HT1080 (cell line): ENCODE results near the gene TRIM24. TPM values are rescaled to one million over a fixed set of nuclear protein-coding genes. Genes with fewer than 3 reads are reported as not detected.
A peak's percentile ranks its signal among the peaks of the same experiment; 100 is the strongest.

Experiments used
- DNase-seq: peaks from one replicate; pipeline ENCODE4 v3.0.0-alpha.2; 2015; ENCODE audit warnings: low read depth
- total RNA-seq: library from RNA; depleted of rRNA; stranded (reverse); fragments of >200 nt; shearing (Covaris generic); gene quantifications from 2 replicates; pipeline ENCODE4 v1.2.3, GENCODE V29; 2014

TRIM24 gene
- total RNA-seq, 1 experiment from 2014 or later: 18.9 TPM

DNA sequence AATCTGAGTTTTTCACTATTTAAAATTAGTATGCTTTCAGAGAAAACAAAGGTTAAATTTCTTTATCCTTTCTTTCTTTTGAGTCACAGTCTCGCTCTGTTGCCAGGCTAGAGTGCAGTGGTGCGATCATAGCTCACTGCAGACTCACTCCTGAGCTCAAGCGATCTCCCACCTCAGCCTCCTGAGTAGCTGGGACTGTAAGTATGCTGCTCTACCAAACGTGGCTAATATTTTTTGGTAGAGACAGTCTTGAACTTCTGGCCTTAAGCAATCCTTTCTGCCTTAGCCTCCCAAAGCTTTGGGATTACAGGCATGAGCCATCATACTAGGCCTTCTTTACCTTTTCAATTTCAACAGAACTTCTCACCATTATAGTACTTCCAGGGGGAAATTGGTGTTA, 113.7 kb downstream of the TRIM24 start:
- no peak for DNase-seq

DNA sequence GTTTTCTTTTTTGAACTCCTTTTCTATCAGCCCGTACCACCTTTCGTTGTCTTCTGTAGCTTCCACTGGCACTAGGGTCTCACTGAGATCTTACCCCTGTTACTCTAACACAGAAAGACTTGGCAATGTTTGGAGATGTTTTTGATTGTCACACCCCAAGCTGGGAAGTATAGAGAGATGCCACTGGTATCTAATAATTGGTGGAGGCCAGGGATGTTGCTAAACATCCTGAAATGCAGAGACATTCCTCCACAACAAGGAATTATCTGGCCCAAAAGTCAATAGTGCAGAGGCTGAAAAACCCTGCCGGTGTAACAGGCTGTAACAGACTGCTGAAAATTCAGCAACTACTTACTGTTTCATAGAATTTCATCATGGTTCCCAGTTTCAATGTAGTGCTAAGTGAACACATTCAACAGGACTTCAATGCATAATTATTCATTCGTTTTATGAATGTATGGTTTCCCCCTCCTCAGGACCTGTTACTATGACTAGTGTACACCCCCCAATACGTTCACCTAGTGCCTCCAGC, 115.9 kb downstream of the TRIM24 start:
- DNase-seq: no peak

DNA sequence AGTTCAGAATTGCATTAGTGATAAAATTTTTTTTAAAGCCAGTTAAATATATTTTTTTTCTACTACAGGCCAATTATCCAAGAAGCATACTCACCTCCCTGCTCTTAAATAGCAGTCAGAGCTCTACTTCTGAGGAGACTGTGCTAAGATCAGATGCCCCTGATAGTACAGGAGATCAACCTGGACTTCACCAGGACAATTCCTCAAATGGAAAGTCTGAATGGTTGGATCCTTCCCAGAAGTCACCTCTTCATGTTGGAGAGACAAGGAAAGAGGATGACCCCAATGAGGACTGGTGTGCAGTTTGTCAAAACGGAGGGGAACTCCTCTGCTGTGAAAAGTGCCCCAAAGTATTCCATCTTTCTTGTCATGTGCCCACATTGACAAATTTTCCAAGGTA, 119.1 kb downstream of the TRIM24 start:
- DNase-seq: no peak

DNA sequence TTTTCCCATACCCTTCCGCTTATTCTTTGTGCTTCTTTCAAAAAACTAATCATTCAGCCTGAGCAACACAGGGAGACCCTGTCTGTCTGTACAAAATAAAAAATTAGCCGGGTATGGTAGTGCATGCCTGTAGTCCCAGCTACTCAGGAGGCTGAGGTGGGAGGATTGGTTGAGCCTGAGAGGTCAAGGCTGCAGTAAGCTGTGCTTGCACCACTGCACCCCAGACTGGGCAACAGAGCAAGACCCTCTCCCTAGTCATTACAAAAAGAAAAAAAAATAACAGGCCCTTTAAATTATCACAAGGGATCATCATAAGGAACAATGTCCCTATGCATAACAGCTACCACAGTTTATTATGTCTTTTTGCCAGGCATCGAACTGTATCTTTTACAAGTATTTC, 119.6 kb downstream of the TRIM24 start:
- no peak for DNase-seq

DNA sequence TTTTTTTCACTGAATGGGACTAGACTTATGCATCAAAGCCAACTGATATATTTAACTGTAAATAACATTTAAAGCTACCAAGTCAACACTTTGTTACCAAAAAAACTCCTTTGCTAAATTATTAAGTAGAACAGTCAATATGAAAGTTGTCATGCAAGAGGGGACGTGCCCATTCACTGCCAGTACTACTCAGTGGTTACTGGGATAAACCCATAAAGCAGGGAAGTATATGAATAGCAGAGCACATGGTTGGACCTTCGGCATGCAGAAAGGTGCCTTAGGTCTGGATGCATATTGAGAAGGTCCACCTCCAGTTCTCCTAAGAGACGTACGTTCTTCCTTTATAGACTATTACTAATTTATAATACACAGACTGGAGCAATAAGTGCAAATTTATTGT, 121.0 kb downstream of the TRIM24 start:
- no peak for DNase-seq

DNA sequence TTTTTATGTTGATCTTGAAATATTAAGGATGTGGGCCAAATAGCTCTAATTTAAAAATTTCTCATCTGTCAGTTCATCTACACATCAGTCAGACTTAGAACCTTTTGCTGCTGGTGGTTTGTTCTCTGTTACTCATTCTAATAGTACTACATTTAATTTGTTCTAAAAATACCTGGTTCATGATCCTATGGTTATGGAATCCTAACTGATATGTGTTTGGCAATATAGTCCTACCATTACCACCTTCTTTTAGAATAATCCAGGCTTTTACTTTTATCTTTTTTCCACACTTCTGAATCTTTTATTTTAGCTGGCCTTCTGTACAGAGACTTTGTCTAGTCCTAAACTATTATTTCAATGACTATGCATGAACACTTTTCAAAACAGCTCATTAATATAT, 124.2 kb downstream of the TRIM24 start:
- no peak for DNase-seq

DNA sequence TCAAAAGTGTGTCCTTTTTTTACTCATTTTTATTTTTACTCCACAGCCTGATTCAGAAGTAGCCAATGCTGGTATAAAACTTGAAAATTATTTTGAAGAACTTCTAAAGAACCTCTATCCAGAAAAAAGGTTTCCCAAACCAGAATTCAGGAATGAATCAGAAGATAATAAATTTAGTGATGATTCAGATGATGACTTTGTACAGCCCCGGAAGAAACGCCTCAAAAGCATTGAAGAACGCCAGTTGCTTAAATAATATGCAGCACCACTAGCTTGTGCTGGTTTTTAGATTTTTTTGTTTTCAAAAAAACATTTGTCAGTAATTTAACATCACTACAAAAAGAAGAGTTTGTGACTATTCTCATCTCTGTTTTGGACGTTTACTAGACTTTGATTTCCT, 124.6 kb downstream of the TRIM24 start:
- DNase-seq: no peak

DNA sequence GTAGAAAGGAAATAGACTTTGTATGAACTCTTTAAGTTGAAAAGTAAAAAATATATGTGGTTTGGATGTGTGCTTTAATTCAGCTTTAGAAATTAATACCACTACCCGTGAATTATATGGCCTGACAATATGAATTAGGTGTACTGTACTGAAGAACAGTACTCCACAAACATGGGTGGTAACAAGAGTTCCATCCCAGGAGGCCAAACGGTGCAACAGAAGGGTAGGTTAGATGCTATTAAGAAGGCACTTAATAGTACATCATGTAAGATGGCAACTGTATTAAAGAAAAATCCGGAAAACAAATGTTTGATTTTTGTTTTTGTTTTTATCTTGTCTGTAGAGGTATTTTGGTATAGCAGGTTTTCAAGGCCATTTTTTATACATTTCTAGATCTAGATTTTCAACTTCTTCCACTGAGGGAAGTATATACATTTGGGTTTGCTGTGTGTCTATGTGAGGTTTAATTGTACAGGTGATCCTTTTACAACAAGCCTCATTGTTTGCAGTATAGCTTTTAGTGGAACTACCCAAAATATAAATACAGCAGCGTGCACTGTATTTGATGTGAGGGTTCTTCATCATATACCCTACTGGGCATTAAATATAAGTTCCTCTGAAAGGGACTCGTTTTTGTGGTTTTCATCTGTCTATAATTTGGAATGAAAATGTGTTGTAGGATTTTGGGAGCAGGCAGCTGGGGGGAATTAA, 125.4 kb downstream of the TRIM24 start:
- DNase-seq: no peak

DNA sequence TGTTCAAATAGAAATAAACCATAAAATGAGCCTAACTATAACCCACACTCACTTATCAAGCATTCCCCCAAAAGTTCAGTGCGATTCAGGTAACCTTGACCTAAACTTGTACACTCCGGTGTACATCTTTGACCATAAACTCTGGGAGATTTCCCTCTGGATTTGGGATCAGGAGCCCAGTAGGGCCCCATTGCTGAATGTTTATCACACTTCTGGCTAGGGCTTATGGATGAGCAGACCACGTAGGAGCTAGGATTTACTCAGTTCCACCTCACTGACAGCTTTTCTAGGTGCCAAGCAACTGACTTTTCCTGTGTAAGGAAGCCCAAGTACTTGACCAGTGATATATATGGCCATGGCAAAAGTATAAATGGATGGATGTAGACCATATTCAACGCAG, 127.4 kb downstream of the TRIM24 start:
- DNase-seq: no peak

DNA sequence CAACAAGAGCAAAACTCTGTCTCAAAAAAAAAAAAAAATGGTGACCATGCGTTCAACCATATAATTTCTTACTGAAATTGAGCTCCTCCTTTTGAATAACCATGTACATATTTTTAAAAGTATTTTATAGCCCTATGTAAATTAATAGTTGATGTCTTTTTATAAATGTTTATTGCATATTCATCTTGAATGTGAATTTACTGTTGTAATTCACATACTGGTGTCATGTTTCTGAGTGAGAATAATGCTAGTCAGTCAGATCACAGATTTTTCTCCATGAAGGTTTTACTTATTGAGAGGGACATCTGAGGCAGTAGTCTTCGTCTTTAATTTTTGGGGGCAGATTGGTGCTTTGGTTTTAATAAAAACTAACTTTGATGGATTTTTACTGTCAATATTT, 128.9 kb downstream of the TRIM24 start:
- no peak for DNase-seq

DNA sequence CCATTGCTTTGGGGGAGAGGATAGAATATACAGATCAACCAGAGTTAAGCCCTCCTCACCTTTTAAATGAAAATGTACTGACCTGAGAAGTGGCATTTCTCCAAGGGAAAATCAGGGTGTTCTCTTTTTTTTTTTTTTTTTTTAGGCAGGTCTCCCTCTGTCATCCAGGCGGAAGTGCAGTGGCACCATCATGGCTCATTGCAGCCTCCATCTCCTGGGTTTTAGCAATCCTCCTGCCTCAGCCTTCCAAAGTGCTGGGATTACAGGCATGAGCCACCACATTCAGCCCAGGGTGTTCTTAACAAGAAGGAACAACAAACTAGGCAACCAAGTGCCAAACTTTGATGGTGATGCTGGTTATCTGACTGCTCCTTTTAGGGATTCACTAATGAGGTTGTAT, 130.1 kb downstream of the TRIM24 start:
- DNase-seq: no peak

DNA sequence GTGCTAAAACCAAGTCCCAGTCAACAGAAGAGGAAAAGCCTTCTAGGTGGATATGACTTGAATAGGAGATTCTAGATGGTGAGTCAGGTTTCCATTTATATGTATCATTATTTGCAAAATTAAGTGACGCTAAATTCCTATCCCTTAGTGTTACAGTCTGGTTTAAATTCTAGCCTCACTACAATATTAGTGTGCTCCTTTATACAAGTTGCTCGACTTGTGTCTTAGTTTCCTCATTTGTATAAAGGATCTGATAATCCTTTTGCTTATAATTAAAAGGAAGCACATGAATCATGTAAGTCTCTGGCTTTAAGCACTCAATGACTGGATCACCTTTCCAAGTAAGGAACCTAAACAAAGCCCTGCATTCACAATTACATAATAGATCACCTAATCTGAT, 135.4 kb downstream of the TRIM24 start:
- DNase-seq: no peak

DNA sequence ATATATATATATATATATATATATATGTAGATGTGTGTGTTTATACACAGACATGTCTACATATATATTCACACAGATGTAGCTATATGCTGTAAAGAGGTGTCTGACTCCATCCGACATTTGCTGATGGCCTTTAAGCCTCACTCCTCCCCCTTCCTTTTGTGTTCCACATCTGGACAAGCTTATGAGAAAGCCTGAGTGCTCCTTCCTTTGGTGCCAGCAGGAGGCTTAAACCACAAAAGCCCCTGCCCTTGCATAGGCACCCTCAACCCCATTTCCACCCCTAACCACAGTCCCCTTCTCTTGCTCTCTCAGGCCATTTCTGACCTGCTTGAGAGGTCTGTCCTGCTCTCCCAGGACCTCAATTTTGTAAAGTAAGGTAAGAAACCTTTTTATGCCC, 142.4 kb downstream of the TRIM24 start:
- no peak for DNase-seq

DNA sequence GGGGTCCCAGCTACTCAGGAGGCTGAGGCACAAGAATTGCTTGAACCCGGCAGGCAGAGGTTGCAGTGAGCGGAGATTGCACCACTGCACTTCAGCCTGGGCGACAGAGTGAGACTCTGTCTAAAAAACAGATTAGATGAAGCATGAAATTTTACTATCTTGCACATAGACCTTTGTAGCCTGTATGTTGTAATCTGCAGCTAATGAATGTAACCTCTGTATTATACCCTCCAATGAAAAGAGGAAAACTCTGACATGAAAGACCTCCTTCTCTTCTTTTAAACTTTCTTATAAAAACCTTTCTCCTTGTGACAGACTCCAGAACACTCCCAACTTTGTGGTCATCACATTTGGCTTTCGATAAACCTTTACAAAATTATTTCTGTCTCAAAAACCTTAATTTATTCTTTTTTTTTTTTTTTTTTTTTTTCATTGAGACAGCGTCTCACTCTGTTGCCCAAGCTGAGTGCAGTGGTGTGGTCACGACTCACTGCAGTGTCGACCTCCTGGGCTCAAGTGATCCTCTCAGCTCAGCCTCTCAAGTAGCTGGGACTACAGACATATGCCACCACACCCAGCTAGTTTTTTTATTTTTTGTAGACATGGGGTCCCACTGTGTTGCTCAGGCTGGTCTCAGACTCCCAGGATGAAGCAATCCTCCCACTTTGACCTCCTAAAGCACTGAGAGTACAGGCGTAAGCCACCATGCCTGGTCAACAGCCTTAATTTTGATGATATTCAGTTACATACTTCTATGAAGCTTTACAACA, 143.7 kb downstream of the TRIM24 start:
- peak; percentile 27 for DNase-seq

DNA sequence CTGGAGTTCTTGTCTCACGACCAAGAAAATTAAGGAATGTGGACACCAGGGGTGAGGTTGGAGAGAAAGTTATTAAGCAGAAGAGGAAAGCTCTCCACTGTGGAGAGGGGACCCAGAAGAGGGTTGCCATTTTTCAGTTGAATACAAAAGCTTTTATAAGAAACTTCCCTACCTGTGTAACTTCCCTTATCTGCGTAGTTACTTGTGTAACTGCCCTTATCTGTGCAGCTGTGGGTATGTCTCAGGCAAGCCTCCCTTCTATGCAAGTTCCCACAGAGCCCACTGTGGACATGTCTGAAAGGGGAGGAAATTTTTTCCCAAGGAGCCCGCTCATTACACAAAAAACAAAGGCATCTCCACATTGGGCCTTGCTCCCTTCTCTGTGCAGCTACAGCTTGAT, 146.2 kb downstream of the TRIM24 start:
- no peak for DNase-seq

DNA sequence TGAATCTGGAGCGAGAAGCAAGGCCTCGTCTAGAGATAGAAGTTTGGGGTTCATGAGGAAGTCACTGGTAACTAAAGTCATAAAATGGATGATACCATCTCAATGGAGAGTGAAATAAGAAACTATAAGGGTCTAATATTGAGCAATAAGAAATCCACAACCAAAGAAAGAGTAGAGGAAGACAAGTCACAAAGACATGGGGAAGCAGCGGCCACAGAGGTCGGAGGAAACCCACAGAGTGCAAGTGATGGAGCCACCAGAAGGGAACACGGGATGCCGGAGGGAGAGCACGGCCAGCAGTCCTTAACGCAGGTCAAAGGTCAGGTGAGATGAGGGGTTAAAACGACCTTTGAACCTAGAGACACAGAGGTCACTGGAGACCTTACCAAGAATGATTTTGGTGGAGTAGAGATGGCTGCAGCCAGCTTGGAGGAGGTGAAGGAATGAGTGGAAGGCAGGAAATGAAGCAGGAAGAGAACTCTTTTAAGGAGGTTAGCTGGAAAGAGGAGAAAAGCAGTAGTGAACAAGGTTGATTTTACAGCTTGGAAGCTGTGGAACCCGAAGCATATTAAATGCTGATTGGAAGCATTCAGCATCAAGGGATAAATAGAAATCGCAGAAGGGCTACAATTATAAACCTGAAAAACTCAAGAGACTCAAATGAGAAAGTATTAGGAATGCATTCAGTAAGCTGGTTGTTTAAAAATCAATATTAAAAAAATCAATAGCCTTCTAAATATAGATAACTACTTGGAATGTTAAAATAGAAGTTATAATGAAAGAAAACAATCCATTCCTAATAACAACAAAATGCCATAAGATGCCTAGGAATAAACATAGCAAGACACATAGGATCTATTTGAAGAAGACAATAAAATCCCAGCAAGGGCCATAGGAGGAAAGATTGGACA, 147.4 kb downstream of the TRIM24 start:
- DNase-seq: no peak

DNA sequence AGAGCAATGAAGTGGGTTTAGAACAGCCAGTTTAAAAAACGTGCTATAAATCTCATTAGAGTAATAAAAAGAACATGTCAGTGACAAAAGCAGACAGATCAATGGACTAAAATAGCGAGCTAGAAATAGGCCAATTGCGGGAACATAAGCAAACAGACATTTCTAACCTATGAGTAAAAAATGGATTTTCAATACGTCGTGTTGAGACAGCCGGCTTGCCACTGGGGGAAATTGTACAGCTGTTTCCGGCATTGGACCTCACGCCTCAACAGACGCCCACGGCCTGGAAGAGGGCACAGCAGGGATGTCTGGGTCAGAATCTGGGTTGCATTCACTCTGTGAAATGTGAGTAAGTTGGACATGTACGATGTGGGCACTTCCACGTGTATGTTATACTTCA, 148.2 kb downstream of the TRIM24 start:
- no peak for DNase-seq

DNA sequence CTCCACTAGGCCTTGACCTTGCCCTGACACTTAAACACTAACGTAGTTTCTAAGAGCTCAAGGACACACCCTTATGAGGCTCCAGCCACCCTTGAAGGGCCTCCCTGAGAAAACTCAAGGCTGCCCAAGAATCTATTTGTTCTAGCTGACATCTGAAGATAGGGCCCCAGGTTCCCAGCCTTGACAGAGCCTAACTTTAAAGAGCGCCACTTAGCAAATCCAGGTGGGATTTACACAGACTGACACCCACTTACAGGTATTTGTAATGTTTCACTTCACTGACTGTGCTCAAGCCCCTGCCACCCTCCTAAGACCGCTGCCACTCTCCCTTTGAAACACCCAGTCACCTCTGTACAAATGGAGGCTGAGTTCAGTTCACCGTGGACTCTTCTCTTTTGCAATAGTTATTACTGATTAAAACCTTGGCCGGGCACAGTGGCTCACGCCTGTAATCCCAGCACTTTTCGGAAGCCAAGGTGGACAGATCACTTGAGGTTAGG, 150.7 kb downstream of the TRIM24 start:
- no peak for DNase-seq

DNA sequence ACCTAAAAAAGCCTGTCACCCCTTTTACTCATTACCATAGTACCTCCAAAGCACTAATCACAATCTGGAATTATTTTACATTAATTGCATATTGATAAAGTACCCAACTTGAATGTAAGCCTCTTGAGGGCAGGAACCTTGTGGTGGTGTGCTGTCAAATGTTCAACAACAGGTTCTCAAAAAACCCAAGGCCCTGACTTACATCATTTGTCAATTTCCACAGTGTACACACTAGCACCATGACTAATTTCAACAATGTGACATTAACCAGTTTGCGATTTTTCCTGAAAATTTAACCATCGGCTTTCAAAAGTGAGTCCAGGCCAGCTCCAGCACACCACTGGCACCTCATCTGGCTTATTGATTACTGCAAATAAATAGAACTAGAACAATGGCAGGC, 153.6 kb downstream of the TRIM24 start:
- no peak for DNase-seq

DNA sequence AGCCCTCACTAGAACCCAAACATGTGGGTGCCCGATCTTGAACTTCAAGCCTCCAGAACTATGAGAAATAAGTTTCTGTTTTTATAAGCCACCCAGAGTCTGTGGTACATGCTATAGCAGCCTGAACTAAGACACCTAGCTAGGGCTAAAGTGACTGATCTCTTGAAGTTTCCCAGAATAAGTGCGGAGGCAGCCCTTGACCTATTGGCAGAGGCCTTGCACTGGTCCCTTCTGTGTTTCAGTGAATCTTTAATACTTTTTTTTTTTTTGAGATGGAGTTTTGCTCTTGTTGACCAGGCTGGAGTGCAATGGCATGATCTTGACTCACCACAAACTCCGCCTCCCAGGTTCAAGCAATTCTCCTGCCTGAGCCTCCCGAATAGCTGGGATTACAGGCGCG, 156.0 kb downstream of the TRIM24 start:
- DNase-seq: no peak

DNA sequence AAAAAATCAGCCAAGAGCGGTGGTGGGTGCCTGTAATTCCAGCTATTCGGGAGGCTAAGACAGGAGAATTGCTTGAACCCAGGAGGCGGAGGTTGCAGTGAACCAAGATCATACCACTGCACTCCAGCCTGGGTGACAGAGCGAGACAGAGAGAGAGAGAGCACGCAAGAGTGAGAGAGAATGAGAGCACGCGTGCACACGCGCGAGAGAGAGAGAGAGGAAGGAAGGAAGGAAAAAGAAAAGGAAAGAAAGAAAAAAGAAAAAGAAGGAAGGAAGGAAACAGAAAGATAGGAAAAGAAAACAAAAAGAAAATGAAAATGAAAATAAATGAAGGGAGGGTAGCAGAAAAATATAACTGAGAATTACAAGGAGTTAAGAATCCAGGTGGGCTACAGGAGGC, 158.4 kb downstream of the TRIM24 start:
- DNase-seq: no peak

DNA sequence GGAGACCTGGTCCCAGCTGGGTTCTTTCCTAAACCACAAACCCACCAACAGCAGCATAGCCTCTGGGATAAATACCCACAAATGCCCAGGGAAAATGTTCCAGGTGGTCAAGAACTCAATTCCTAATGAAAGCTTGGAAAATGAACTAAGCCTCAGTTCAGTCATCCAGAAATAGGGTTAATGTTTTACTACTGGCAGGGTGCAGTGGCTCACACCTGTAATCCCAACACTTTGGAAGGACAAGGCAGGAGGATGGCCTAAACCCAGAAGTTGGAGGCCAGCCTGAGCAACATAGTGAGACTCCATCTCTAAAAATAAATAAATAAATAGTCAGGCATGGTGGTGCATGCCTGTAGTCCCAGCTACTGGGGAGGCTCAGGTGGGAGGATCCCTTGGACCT, 158.9 kb downstream of the TRIM24 start:
- DNase-seq: no peak
